IMR-90 (cell line): ENCODE data around the gene WNT11. TPM values are rescaled to one million over a fixed set of nuclear protein-coding genes. Genes with fewer than 3 reads are reported as not detected.

Experiments
- ATAC-seq: fragments of 200-7000 bp; cut with Tn5 transposase; 2 replicates; pipeline ENCODE4 v1.9.1; 2020; ENCODE audit warnings: low read depth, mild to moderate bottlenecking, moderate library complexity
- BruUV-seq: library from RNA; stranded (reverse); fragments of 400-500 nt; replicated peaks from 2 replicates; lab custom pipeline; 2021; lab: Mats Ljungman, UMichigan
- CTCF ChIA-PET: fragments of 300-600 bp; formaldehyde crosslinking; extraction: SDS; loops from one replicate; lab custom pipeline; 2021; ENCODE audit warnings: antibody characterized with exemption; lab: Yijun Ruan, JAX
- POLR2A ChIA-PET: fragments of 300-600 bp; sonication (Branson Sonifier 250); formaldehyde crosslinking; loops from one replicate; lab custom pipeline; 2022; ENCODE audit warnings: antibody characterized with exemption; ENCODE audit not compliant: unreplicated experiment; lab: Charles Lee
- DNase-seq: peaks from one replicate; pipeline ENCODE4 v3.0.0; 2013
- H2AFZ ChIP-seq: replicated peaks from 2 replicates; pipeline ENCODE3; 2013; ENCODE audit warnings: low read length, mild to moderate bottlenecking; ENCODE audit not compliant: poor library complexity
- H2AK5ac ChIP-seq: 2 replicates; pipeline ENCODE4 v1.6.1; 2013; ENCODE audit warnings: low read depth, low read length, inconsistent platforms
- H2AK9ac ChIP-seq: replicated peaks from 2 replicates; pipeline ENCODE3; 2013; ENCODE audit warnings: mild to moderate bottlenecking, low read depth, low read length, moderate library complexity; ENCODE audit not compliant: poor library complexity
- H2BK120ac ChIP-seq: 2 replicates; pipeline ENCODE4 v1.6.1; 2013; ENCODE audit warnings: low read depth, low read length, inconsistent platforms
- H2BK15ac ChIP-seq: 3 replicates; pipeline ENCODE4 v1.6.1; 2013; ENCODE audit warnings: low read depth, low read length, inconsistent platforms
- H2BK20ac ChIP-seq: 2 replicates; pipeline ENCODE4 v1.6.1; 2013; ENCODE audit warnings: low read depth, mild to moderate bottlenecking, inconsistent platforms, low read length, moderate library complexity
- H2BK5ac ChIP-seq: 2 replicates; pipeline ENCODE4 v1.6.1; 2013; ENCODE audit warnings: mild to moderate bottlenecking, low read depth, low read length, inconsistent platforms; ENCODE audit not compliant: poor library complexity, severe bottlenecking
- H3K14ac ChIP-seq: replicated peaks from 2 replicates; pipeline ENCODE4 v1.6.1; 2013; ENCODE audit warnings: low read depth, low read length, inconsistent platforms
- H3K18ac ChIP-seq: 2 replicates; pipeline ENCODE4 v1.6.1; 2013; ENCODE audit warnings: low read depth, low read length, control low read depth
- H3K23ac ChIP-seq: 2 replicates; pipeline ENCODE4 v1.6.1; 2013; ENCODE audit warnings: low read depth, low read length, inconsistent platforms
- H3K27ac ChIP-seq: 2 replicates; pipeline ENCODE4 v1.5.1; 2013; ENCODE audit warnings: mild to moderate bottlenecking, control low read depth, low read length; ENCODE audit not compliant: insufficient read depth
- H3K27me3 ChIP-seq: 2 replicates; pipeline ENCODE4 v1.6.1; 2013; ENCODE audit warnings: low read length; ENCODE audit not compliant: control insufficient read depth, insufficient read depth
- H3K36me3 ChIP-seq: 2 replicates; pipeline ENCODE4 v1.6.1; 2013; ENCODE audit warnings: low read length, mixed read lengths; ENCODE audit not compliant: control insufficient read depth, insufficient read depth
- H3K4ac ChIP-seq: 2 replicates; pipeline ENCODE4 v1.6.1; 2013; ENCODE audit warnings: low read depth, low read length, inconsistent platforms
- H3K4me1 ChIP-seq: 2 replicates; pipeline ENCODE4 v1.6.1; 2013; ENCODE audit warnings: low read length, mixed read lengths; ENCODE audit not compliant: control insufficient read depth, insufficient read depth
- H3K4me2 ChIP-seq: 2 replicates; pipeline ENCODE4 v1.6.1; 2013; ENCODE audit warnings: low read depth, mild to moderate bottlenecking, control low read depth, low read length, moderate library complexity
- H3K4me3 ChIP-seq: 2 replicates; pipeline ENCODE4 v1.5.1; 2013; ENCODE audit warnings: low read depth, mild to moderate bottlenecking, control low read depth, low read length, moderate library complexity; ENCODE audit not compliant: insufficient read depth
- H3K56ac ChIP-seq: 2 replicates; pipeline ENCODE4 v1.6.1; 2013; ENCODE audit warnings: low read length, inconsistent platforms; ENCODE audit not compliant: insufficient read depth; ENCODE audit errors: extremely low read depth
- H3K79me1 ChIP-seq, 2 experiments: 2 replicates each; pipeline ENCODE4 v1.6.1; 2013; ENCODE audit warnings: low read length in 2 of 2, inconsistent platforms in 1 of 2, low read depth in 1 of 2
- H3K9ac ChIP-seq: 2 replicates; pipeline ENCODE4 v1.6.1; 2013; ENCODE audit warnings: low read depth, low read length, control low read depth
- H3K9me1 ChIP-seq: 2 replicates; pipeline ENCODE4 v1.6.1; 2013; ENCODE audit warnings: low read length, inconsistent platforms; ENCODE audit not compliant: insufficient read depth
- H3K9me3 ChIP-seq: 2 replicates; pipeline ENCODE4 v1.6.1; 2013; ENCODE audit warnings: low read length; ENCODE audit not compliant: control insufficient read depth, insufficient read depth
- H4K20me1 ChIP-seq: 2 replicates; pipeline ENCODE4 v1.6.1; 2013; ENCODE audit warnings: low read length, inconsistent platforms; ENCODE audit not compliant: insufficient read depth
- H4K5ac ChIP-seq: 2 replicates; pipeline ENCODE4 v1.6.1; 2013; ENCODE audit warnings: mild to moderate bottlenecking, low read depth, low read length, control low read depth
- H4K8ac ChIP-seq, 2 experiments: 2 replicates each; pipeline ENCODE4 v1.6.1; 2013; ENCODE audit warnings: low read depth in 2 of 2, low read length in 2 of 2, control low read depth in 1 of 2, inconsistent platforms in 1 of 2
- H4K91ac ChIP-seq: 2 replicates; pipeline ENCODE4 v1.6.1; 2013; ENCODE audit warnings: low read depth, low read length, inconsistent platforms; ENCODE audit not compliant: insufficient read depth
- CEBPB ChIP-seq: IDR thresholded peaks from 2 replicates; pipeline ENCODE4 v1.6.1; 2012; ENCODE audit warnings: low read depth, low read length, improper control_type of control experiment
- WGBS, 2 experiments: methylation state at CpG; one replicate each; pipeline versions ENCODE4 v1.1.5 to v1.1.7; 2013; ENCODE audit warnings: missing lambda C conversion rate in 2 of 2; ENCODE audit not compliant: insufficient read length in 1 of 2; ENCODE audit errors: extremely low coverage in 2 of 2; 5-methylcytosine and 5-hydroxymethylcytosine counted together
- dilution Hi-C: fragments of 300-500 bp; cut with HindIII; formaldehyde crosslinking; loops from one replicate; pipeline ENCODE4 v1.14.3; 2018; ENCODE audit warnings: low sequenced_read_pairs; ENCODE audit not compliant: unreplicated experiment
- in situ Hi-C: fragments of 300-500 bp; cut with MboI; formaldehyde crosslinking; loops from 3 replicates; pipeline ENCODE4 v1.14.3; 2019; ENCODE audit warnings: low sequenced_read_pairs, inconsistent platforms, mixed read lengths
- intact Hi-C: fragments of 100-400 bp; cut with micrococcal nuclease; formaldehyde crosslinking; loops from 2 replicates; pipeline ENCODE4 v1.10.0; 2022
- polyA plus RNA-seq, 3 experiments: library from polyadenylated mRNA; depleted of rRNA; stranded (reverse); fragments of >200 nt; gene quantifications; 2 replicates each; pipeline ENCODE4 v1.2.3, GENCODE V29; 2012; ENCODE audit warnings: low replicate concordance in 1 of 3
- total RNA-seq: library from RNA; depleted of rRNA; stranded (reverse); fragments of >200 nt; gene quantifications from 2 replicates; pipeline ENCODE4 v1.2.3, GENCODE V29; 2012

The WNT11 gene
- total and polyA plus RNA-seq, 2 of the 4 experiments (the other 2 are of a cell fraction), result 0.10 TPM; not detected in 1

- dilution Hi-C loops, result no loop called here
These were observed 46.3 kb upstream of the WNT11 start for GRCh38 chr11:76252631-76253070.

More at GRCh38 chr11:76252631-76253070, 46.3 kb upstream of the WNT11 start:
- Histone ChIP-seq H3K36me3 (no peaks in the 10 kb centered on the region), H4K20me1 (no peaks in the 10 kb centered on the region), H3K18ac (no peak overlapping the region), H2AK5ac (no peak overlapping the region), H4K91ac (no peak overlapping the region), H2BK5ac (no peak overlapping the region), H3K23ac (no peak overlapping the region), H2BK20ac (no peak overlapping the region), H2BK120ac (no peak overlapping the region), H2AFZ (no peak overlapping the region), H3K4me3 (no peak overlapping the region), H2BK15ac (no peak overlapping the region), H4K5ac (no peak overlapping the region), H3K56ac (no peak overlapping the region), H3K27ac (no peak overlapping the region), H3K27me3 (peaks cover 78% of the 10 kb centered on the region), H3K4ac (no peak overlapping the region), H3K4me2 (no peak overlapping the region), H3K4me1 (no peaks in the 10 kb centered on the region), H3K9me3 (peaks cover 18% of the 10 kb centered on the region), H3K9ac (no peak overlapping the region), H2AK9ac (no peak overlapping the region), H3K14ac (no peak overlapping the region), H3K9me1 (peaks cover 3% of the 10 kb centered on the region), H3K79me1 (no peaks in the 10 kb centered on the region), H4K8ac (no peak overlapping the region)
- intact Hi-C loops, result no loop called here
- ChIA-PET CTCF (no interaction called here), POLR2A (no interaction called here)
- BruUV-seq, result no TSS peak
- TF ChIP-seq CEBPB, result no peak
- 17% methylated on average over 6 of the region's 9 CpGs; no CpG with 5 or more reads in 1 of the 2 experiments for WGBS, 2 experiments
- ATAC-seq (no peak), DNase-seq (no peak)
- in situ Hi-C loops, result no loop called here
